ENCODE data around the gene TRIM7. TPM values are rescaled to one million over a fixed set of nuclear protein-coding genes. Genes with fewer than 3 reads are reported as not detected.

Gene TRIM7
- 15.5 and 16.9 TPM in 2 replicates for total RNA-seq

DNA sequence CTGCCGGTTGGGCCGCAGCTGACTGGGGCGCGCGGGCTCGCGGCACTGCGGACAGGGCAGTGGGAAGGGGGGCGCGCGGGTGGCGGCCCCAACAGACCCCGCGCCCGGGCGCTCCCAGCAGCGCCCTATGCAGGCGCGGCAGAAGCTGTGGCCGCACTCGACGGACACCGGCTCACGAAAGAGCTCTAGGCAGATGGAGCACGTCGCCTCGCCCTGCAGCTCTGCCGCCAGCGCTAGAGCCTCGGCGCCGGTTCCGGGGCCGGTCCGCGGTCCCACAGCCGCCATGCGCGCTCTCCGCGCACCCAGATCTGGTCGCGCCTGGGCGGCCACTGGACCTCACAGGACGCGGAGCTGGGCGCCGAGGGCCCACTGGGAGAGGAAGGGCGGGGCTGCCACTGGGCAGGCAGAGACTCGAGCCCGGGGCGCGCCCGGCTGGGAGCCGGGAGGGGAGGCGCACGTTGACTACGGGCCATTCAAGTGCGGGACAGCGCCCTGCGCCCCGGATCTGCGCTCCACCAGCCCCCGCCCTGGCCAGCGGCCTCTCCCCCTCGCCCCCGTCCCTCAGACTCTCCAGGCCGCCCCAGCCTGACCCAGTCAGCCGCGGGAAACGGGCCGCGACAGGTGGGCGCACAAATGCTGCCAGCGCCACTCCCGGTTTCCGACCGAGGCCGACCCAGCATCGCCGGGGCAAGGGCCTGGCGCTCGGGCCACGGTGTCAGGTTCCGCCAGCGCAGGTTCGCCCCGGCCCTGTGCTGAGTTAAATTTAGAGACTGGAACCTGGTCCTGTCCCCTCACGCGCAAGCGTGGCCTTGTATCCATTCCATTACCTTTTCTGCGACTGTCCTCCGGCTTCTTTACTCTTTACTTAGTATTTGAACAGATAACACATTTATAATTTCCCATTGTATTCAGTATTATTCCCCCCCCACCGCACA, at the start of gene TRIM7:
Gene TRIM7, minus strand, starts transcription at position 371 of the 935 bp plus-strand sequence. Its CDS starts 86 bp downstream, at position 285.
- no peak for DNase-seq (ENCODE audit: low read depth, low spot score)

DNA sequence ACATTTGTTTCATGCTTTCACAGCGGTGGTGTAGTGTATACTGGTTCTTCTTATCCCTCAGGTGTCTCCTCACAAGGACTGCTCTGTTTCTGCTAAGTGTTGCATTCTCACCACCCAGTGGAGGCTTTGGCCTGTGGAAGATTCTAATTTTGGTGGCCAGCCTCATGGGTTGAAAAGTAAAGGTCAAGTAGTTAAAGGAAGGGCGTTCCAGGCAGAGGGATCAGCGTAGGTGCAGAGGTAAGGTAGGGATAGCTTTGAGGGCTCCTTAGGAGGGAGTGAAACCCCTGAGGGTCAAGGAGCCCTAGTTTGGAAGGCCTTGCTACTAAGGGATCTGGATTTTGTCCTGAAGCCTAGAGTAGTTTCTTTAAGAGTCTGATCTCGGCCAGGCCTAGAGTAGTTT, 43.3 kb upstream of the TRIM7 start:
- no peak for DNase-seq (ENCODE audit: low read depth, low spot score)

DNA sequence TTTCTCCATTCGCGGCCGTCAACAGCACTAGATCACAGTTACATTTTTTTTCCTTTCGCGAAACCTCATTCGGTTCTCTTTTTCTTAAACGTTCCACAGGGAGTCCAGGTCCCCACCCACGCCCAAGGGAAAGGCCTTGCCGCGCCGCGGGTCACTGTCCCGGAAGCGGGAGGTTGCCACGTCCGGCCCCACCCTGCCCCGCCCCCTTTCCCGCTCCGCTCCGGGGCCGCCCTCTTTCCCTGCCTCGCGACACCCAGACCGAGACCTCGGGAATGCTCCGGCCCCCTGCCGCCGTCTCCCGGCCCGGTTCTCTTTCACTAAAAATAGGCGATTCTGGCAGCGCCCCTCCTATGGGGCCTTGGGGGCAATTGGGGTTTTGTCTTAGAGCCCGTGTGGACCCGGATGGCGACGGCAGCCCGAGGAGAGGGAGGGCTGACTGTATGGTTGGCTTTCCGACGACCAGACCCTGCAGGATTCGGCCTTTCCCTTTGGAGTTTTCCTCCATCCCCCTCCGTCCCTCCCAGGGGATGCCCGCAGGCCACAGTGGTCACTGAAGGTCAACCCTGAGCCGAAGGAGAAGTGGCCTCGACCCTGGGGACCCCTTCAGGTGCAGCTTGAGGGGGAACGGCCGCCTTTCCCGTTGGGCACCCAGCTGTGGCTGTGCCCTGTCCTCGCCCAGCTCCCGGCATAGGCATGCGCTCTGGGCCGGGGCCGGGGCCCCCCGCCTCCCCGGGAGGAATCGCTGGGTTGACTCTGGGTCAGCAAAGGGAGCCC, 41.5 kb upstream of the TRIM7 start:
- no peak for DNase-seq (ENCODE audit: low read depth, low spot score)

DNA sequence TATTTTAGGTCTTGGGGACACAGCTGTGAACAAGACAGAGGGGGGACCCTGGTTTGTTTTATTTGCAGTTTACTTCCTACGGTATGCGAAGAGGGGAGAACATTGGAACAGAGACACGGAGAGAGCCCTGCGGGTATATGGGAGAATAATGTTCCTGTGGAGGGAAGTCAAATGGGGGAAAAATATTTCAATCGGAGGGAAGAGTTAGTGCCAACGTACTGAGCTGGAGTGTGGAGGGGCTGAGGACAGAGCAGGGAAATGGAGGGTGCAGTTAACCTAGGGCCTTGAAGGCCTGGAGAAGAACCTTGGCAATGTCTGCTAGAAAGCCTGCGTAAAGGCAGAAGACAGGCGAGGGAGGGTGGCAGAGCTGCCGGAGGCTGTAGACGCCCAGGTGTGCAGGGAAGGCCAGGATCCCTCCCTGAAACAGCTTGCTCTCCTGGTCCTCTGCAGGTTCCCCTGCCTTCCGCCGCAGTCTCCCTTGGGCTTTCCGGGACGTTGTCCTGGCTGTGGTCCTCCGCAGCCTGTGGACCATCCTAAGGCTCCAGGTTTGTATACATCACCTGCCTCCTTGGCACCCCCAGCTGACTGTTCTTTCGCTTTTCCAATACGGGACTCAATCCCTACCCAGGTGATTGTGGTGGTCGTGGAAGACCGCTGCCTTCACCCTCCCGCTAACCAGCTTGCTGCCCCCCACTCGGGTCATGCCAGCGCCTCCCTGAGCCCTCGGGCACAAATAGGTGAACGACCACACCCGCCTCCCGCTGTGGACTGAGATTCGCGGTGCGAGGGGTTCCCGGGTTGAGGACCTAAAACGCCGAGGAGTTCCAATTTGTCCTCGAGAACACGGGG, 40.7 kb upstream of the TRIM7 start:
- no peak for DNase-seq (ENCODE audit: low read depth, low spot score)

DNA sequence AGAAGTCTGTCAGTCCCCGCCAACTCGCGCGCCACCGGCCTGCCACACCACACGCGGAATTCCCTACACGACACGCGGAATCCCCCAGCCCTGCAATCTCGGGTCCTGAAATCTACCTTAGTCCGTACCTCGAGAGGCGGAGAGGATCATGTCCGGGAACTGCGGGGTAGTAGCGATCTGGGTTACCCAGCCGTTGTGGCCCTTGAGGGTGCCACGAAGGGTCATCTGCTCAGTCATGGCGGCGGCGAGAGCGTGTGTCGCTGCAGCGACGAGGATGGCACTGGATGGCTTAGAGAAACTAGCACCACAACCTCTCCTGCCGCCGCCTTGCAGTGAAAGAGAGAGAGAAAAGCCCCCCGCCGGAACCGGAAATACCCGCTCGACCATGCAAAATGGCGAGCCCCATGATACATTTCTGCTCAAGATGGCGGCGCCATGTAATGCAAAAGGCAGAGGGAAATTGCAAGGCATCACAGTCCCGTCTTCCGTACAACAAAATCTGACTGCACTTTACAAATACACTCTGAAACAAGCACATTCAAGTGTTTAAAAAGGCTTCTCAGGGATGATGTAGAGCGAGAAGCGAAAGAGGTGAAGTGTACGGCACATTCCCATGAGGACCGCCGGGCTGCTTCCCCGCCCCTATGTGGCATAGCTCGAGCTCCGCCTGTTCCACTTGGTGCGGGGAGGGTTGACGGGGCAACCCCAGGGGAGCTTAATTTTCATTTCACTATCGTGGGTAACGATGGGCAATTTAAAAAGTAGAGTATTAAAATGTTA, 38.8 kb upstream of the TRIM7 start, which contains the start of gene RACK1:
Gene RACK1, minus strand, starts transcription at position 343 of the 780 bp plus-strand sequence. Its CDS starts 106 bp downstream, at position 237.
- peak; percentile 67 for DNase-seq (ENCODE audit: low read depth, low spot score)

DNA sequence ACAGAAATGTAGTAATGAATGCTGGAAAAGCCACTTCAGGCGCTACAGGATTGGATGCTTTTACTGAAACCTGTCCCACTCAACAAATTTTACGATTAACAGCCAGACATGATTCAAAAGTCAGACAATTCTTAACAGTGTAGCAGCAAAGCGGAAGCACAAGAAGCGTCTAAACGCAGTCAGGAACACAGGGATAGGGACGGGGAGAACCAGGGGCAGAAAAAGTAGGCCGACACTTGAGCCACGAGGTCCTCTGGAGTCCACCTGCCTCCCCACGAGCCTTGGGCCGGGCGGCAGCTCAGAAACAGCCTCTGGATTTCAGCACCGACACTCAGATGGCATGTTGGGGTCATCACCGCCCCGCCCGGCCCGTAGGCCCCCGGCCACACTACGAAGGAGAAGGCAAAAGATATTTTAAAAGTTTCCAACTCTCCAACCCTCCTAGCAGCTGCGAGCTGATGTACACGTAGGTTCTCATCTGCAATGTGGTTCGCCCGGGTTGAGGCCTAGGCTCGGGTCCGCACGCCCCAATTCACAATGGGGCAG, 38.1 kb upstream of the TRIM7 start:
- DNase-seq (ENCODE audit: low read depth, low spot score): no peak

DNA sequence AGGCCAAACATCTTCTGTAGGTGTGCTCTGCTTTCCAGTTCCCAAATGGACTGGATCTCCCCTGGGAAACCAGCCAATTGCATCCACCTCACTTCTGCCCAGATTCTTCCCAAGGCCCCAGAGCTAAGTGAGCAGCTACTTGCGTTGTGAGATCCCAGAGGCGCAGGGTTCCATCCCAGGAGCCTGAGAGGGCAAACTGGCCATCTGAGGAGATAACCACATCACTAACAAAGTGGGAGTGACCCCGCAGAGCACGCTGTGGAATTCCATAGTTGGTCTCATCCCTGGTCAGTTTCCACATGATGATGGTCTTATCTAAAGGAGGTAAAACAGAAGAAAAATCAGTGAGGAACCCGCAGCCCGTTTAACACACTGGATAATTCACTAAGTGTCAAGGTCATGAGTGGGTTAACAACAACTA, 37.0 kb upstream of the TRIM7 start:
- DNase-seq (ENCODE audit: low read depth, low spot score): no peak

DNA sequence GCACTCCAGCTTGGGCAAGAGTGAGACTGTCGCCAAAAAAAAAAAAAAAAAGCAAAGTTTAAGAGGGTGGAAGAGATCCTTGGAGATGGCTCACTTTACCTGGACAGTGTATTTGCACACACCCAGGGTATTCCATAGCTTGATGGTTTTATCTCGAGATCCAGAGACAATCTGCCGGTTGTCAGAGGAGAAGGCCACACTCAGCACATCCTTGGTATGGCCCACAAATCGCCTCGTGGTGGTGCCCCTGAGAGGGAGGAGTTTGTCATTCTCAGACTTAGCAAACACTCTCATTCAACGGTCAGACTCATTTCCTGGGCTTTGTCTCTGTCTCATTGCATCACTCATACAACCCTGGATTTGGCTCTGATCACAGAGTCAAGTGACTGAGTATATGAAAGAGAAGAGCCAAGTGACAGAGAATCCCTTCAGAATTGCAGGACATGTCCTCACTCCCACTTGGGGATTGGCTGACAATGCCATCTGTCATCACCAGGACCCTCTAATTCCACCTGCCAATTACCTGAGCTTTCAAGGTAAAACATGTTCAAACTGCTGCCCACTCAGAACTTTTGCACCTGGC, 36.5 kb upstream of the TRIM7 start:
- peak; percentile 73 for DNase-seq (ENCODE audit: low read depth, low spot score)

DNA sequence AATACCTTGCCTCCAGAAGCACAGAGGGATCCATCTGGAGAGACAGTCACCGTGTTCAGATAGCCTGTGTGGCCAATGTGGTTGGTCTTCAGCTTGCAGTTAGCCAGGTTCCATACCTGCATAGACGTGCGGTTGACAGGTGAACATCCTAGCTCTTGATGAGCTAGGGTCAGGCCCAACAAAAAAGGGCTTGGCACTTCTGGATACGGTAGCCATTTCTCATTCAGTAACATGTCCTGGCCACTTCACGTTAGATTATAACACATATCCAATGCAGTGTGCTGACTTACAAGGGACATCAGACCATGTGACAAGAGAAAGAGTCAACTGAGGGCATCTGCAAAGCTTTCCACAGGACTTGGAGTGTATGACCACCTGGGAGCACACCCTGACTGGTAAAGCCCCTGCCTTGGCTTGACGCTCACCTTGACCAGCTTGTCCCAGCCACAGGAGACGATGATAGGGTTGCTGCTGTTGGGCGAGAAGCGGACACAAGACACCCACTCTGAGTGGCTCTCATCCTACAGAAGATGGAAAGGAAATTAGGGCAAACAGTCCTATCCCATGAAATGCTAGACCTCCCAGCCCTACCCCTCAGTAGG, 34.2 kb upstream of the TRIM7 start:
- DNase-seq (ENCODE audit: low read depth, low spot score): no peak

DNA sequence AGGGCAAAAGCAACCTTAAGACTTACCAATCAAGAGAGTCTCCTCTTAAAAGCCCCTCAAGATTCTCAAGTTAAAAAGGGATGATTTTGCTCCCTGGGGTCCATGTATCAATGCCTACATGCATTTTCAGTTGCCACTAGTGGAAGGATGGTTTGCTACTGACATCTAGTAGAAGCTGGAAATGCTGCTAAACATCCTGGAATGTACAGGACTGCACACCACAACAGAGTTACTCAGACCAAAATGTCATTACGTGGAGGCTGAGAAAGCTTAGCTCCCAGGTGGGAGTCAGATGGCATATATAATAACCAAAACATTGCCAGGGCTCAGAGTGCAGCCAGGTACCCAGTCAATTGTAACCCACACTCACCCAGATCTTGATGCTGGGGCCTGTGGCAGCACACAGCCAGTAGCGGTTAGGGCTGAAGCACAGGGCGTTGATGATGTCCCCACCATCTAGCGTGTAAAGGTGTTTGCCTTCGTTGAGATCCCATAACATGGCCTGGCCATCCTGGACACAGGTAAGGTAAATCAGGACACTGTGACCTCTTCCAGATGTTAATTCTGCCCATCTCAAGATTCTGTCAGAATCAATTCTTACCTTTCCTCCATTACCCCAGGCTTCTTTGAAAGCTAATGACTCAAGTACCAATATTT, 32.9 kb upstream of the TRIM7 start:
- DNase-seq (ENCODE audit: low read depth, low spot score): no peak

DNA sequence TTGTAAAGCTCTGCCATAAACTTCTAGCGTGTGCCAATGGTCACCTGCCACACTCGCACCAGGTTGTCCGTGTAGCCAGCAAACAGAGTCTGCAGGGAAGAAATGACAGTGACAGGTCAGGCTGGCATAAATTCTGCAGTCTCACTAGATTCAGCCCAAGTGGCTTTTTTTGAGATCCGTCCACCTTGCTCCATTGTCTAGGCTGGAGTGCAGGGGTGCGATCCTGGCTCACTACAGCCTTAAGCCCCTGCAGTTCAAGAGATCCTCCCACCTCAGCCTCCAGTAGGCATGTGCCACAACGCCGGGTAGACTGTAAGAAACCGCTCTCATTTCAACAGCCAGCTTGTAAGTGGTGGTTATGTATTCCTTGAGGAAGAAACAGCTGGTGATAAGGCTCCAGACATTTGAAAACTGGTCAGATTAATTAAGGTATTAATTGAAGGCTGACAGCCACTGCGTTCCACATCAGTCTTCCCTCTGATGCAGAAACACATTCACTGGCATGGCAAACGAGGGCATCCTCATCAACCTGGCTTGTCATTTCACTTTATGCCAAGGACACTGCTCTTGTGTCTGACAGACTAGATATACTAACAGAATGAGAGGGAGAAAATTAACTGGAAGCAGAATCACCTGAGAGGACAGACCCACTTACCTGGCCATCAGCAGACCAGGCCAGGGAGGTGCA, 32.1 kb upstream of the TRIM7 start:
- no peak for DNase-seq (ENCODE audit: low read depth, low spot score)

DNA sequence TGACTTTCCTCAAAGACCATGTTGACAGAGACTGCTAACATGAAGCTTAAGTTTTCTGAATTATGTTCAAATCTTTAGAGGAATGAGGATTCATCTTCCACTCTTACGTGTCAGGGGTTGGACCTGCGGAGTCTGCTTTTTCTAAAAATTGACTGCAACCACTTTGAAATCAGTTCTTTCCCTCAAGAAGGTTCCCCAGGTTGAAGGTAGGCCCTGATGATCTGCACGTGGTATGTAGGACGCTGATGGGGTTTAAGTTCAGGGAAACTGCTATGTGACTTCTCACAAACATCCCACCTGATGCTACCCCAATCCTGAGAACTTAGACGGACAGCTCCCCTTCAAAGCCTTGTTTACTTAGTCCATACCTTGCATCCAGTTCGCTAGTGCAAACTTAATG, 31.5 kb upstream of the TRIM7 start:
- no peak for DNase-seq (ENCODE audit: low read depth, low spot score)

DNA sequence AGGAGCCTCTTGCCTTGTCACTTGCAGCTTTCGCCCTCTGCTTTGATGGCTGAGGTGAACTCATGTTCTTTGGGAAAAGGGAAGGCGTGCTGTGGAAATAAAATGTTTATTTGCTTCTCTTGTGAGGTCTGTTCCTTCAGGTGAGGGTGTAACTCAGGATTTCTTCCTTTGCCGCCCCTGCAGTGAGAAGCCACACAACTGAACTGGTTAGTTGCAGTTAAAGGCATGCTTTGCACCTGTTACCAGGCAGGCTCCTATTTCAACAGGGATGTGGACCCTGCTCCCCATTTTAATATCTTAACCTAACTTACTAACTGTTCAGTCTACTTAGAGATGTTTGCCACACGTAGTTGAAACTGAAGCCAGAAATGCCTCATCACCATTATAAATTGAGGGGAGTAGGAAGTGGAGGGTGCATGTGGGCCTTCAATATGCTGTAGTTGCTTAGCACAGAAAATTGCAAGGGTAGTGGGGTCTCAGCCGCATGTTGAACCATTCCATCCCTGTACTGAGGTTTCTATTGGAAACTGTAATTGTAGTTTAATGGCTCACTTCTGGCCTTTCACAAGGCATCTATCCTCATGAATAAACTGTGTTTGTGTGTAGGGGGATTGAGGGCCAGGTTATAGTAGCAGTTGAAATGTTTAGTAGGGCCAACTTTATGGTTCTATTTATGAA, 30.8 kb upstream of the TRIM7 start:
- no peak for DNase-seq (ENCODE audit: low read depth, low spot score)

DNA sequence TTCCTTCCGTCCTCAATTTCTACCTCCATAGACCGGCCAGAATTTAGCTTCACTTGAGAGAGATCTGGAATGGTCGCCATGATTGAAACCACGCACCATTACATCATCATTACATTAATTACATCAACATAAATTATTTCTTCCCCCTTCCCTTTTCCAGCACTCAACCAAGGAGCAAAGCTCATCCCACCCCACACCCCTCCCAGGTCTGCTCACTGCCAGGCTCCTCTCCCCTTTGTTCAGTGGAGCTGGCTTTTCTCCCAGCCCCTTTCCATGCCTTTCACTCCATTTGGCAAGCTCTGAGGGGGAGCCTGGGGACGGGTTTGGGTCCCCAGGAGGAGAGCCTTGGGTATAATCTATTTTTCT, 30.3 kb upstream of the TRIM7 start:
- DNase-seq (ENCODE audit: low read depth, low spot score): no peak

DNA sequence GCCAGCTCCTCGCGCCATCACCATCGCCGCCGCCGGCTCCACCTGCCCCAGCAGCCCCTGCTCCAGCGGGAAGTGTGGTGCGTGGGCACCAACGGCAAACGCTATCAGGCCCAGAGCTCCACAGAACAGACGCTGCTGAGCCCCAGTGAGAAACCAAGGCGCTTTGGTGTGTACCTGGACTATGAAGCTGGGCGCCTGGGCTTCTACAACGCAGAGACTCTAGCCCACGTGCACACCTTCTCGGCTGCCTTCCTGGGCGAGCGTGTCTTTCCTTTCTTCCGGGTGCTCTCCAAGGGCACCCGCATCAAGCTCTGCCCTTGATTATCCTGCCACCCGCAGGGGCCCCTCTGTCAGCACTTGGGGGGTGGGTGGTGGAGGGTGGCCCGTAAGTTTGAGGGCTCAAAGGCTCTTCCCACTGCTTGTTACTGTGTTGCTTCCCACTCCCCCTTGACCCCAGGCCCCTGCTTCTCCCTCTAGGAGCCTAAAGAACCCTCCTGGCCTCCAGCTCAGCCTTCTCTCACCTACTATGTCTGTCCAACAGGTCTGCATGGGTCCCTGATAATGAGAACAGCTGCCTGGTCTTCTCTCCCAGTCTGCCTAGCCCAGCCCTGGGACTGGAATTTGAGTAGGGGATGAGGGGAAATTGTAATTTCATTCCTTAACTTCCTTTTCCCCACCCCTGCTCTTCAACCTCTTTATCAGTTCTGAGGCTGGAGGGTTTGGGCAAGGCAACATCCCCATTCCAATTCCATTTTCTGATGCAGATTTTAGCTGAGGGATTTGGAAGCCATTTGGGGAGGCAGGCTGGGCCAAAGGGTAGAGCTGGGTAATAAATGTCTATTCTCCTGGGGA, 29.7 kb upstream of the TRIM7 start:
- no peak for DNase-seq (ENCODE audit: low read depth, low spot score)

DNA sequence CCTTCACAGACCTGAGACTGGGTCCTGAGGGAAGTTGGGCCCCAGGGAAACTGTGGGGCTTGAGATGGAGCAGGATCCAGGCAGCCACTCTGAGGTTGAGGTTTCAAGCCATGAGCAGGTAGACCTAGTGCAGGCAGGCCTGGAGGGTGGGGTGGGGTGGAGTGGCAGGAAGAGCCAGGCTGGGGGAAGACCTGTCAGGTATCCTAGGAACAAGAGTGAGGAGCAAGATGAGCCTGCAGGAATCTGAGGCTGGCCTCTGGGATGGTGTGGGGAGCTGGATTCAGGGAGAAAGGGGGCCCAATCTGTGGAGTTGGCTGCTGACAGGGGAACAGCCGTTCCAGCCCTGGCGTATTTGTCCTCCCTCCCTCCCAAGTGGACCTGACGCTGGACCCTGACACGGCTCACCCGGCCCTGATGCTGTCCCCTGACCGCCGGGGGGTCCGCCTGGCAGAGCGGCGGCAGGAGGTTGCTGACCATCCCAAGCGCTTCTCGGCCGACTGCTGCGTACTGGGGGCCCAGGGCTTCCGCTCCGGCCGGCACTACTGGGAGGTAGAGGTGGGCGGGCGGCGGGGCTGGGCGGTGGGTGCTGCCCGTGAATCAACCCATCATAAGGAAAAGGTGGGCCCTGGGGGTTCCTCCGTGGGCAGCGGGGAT, 28.9 kb upstream of the TRIM7 start:
- no peak for DNase-seq (ENCODE audit: low read depth, low spot score)

Measured in pulmonary artery endothelial cell (primary cell).